Measurements from ENCODE around the gene BSCL2. TPM values are rescaled to one million over a fixed set of nuclear protein-coding genes. Genes with fewer than 3 reads are reported as not detected.

BSCL2 gene
- total RNA-seq, 1 donor from 2014 or later, result 550 TPM

GRCh38 chr11:62728171-62728988 is 21.2 kb upstream of the BSCL2 start, which contains the start of gene TTC9C:
TTC9C (plus strand) TSS chr11:62728486; CDS start chr11:62728849, 363 bp downstream.
- H3K4me1 Mint-ChIP-seq (ENCODE audit: low read depth, unreplicated experiment), result peaks cover 19% of the 10 kb centered on the region

DNA sequence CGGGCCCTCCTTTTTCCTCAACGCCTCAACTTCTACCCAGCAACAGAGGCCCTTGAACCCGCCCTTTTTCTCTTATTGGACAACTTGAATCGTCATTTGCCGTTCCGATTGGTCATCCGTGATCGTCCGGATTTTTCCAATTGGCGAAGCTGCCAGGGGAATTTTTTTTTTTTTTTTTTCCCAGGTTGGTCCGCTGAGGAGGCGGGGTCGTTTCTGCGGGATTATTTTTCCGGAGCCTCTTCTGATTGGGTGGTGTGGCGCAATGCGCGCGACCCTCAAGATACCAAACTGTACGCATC is 20.6 kb upstream of the BSCL2 start:
- peak; percentile 79 for DNase-seq
- Mint-ChIP-seq H3K27me3 (ENCODE audit: unreplicated experiment) (peaks cover 12% of the 10 kb centered on the region), H3K9me3 (ENCODE audit: unreplicated experiment) (peaks cover 13% of the 10 kb centered on the region), H3K27ac (ENCODE audit: unreplicated experiment) (peak overlapping the region; percentile 96), H3K4me1 (ENCODE audit: low read depth, unreplicated experiment) (peaks cover 19% of the 10 kb centered on the region), H3K36me3 (ENCODE audit: unreplicated experiment) (no peaks in the 10 kb centered on the region), H3K4me3 (ENCODE audit: unreplicated experiment) (peak overlapping the region; percentile 99)
- no peak for TF ChIP-seq CTCF (IDR thresholded peaks at IDR 0.05; ENCODE audit: partially characterized antibody, unreplicated experiment)

More at GRCh38 chr11:62728171-62728988, 21.2 kb upstream of the BSCL2 start, which contains the start of gene TTC9C:
- no peak for TF ChIP-seq CTCF (IDR thresholded peaks at IDR 0.05; ENCODE audit: partially characterized antibody, unreplicated experiment)
- peak; percentile 85 for DNase-seq
- Mint-ChIP-seq H3K27ac (ENCODE audit: unreplicated experiment) (peak within 1 kb of the TSS; percentile 96), H3K4me3 (ENCODE audit: unreplicated experiment) (peak within 1 kb of the TSS; percentile 99), H3K9me3 (ENCODE audit: unreplicated experiment) (peaks cover 13% of the 10 kb centered on the region), H3K36me3 (ENCODE audit: unreplicated experiment) (no peaks in the 10 kb centered on the region), H3K27me3 (ENCODE audit: unreplicated experiment) (peaks cover 12% of the 10 kb centered on the region)

GRCh38 chr11:62727165-62727871 is 20.1 kb upstream of the BSCL2 start, which contains the start of gene HNRNPUL2:
HNRNPUL2 (minus strand) TSS chr11:62727457; CDS start chr11:62727156, 301 bp downstream.
- Mint-ChIP-seq H3K9me3 (ENCODE audit: unreplicated experiment) (peaks cover 13% of the 10 kb centered on the region), H3K4me3 (ENCODE audit: unreplicated experiment) (peak within 1 kb of the TSS; percentile 99), H3K36me3 (ENCODE audit: unreplicated experiment) (no peaks in the 10 kb centered on the region), H3K27me3 (ENCODE audit: unreplicated experiment) (peaks cover 12% of the 10 kb centered on the region), H3K27ac (ENCODE audit: unreplicated experiment) (peak within 1 kb of the TSS; percentile 96), H3K4me1 (ENCODE audit: low read depth, unreplicated experiment) (peaks cover 19% of the 10 kb centered on the region)
- TF ChIP-seq CTCF (IDR thresholded peaks at IDR 0.05; ENCODE audit: partially characterized antibody, unreplicated experiment), result no peak
- DNase-seq, result peak; percentile 98

GRCh38 chr11:62726915-62727164 is 19.6 kb upstream of the BSCL2 start:
- DNase-seq, result no peak
- TF ChIP-seq CTCF (IDR thresholded peaks at IDR 0.05; ENCODE audit: partially characterized antibody, unreplicated experiment), result no peak
- Mint-ChIP-seq H3K27me3 (ENCODE audit: unreplicated experiment) (peaks cover 12% of the 10 kb centered on the region), H3K36me3 (ENCODE audit: unreplicated experiment) (no peaks in the 10 kb centered on the region), H3K9me3 (ENCODE audit: unreplicated experiment) (peaks cover 13% of the 10 kb centered on the region), H3K4me3 (ENCODE audit: unreplicated experiment) (peak overlapping the region; percentile 95), H3K4me1 (ENCODE audit: low read depth, unreplicated experiment) (peaks cover 19% of the 10 kb centered on the region), H3K27ac (ENCODE audit: unreplicated experiment) (no peak overlapping the region)
